H9 (cell line): ENCODE results near the gene RDM1. TPM values are rescaled to one million over a fixed set of nuclear protein-coding genes. Genes with fewer than 3 reads are reported as not detected.

Experiments used
- DNase-seq: peaks from one replicate; pipeline ENCODE4 v3.0.0-alpha.2; 2017
- H2AFZ ChIP-seq: one replicate; pipeline ENCODE4 v1.6.1; 2013; ENCODE audit warnings: mild to moderate bottlenecking, low read length, control low read depth, moderate library complexity
- H2AK5ac ChIP-seq: 2 replicates; pipeline ENCODE4 v1.6.1; 2013; ENCODE audit warnings: low read length, control low read depth, mixed read lengths; ENCODE audit not compliant: insufficient read length
- H2BK120ac ChIP-seq: one replicate; pipeline ENCODE4 v1.6.1; 2013; ENCODE audit warnings: low read depth, mild to moderate bottlenecking, low read length, control low read depth, inconsistent platforms; ENCODE audit not compliant: poor library complexity, severe bottlenecking
- H2BK12ac ChIP-seq: 2 replicates; pipeline ENCODE4 v1.6.1; 2013; ENCODE audit warnings: low read length, control low read depth, mixed read lengths, low read depth; ENCODE audit not compliant: insufficient read length
- H2BK15ac ChIP-seq: 2 replicates; pipeline ENCODE4 v1.6.1; 2013; ENCODE audit warnings: low read depth, low read length, control low read depth
- H2BK20ac ChIP-seq: one replicate; pipeline ENCODE4 v1.6.1; 2013; ENCODE audit warnings: low read depth, mild to moderate bottlenecking, low read length, control low read depth, inconsistent platforms; ENCODE audit not compliant: poor library complexity, severe bottlenecking
- H2BK5ac ChIP-seq: 2 replicates; pipeline ENCODE4 v1.6.1; 2013; ENCODE audit warnings: low read length, control low read depth, mixed read lengths; ENCODE audit not compliant: insufficient read length
- H3K14ac ChIP-seq: 2 replicates; pipeline ENCODE4 v1.6.1; 2013; ENCODE audit warnings: low read length, control low read depth; ENCODE audit not compliant: insufficient read depth
- H3K18ac ChIP-seq: 2 replicates; pipeline ENCODE4 v1.6.1; 2013; ENCODE audit warnings: low read depth, mild to moderate bottlenecking, mixed read lengths, low read length, control low read depth; ENCODE audit not compliant: insufficient read length
- H3K23ac ChIP-seq: 2 replicates; pipeline ENCODE4 v1.6.1; 2013; ENCODE audit warnings: low read length, control low read depth, mixed read lengths, low read depth; ENCODE audit not compliant: insufficient read length
- H3K23me2 ChIP-seq: 2 replicates; pipeline ENCODE4 v1.6.1; 2013; ENCODE audit warnings: low read depth, mild to moderate bottlenecking, mixed read lengths, low read length, control low read depth; ENCODE audit not compliant: insufficient read length, poor library complexity, severe bottlenecking
- H3K27ac ChIP-seq: 2 replicates; pipeline ENCODE4 v1.5.1; 2013; ENCODE audit warnings: low read length, control low read depth, mixed read lengths, low read depth; ENCODE audit not compliant: insufficient read length
- H3K27me3 ChIP-seq: 2 replicates; pipeline ENCODE4 v1.6.1; 2013; ENCODE audit warnings: low read length, control low read depth, inconsistent platforms; ENCODE audit not compliant: insufficient read depth
- H3K4ac ChIP-seq: 2 replicates; pipeline ENCODE4 v1.6.1; 2013; ENCODE audit warnings: low read depth, mild to moderate bottlenecking, control low read depth, inconsistent platforms, low read length, moderate library complexity
- H3K4me1 ChIP-seq: 2 replicates; pipeline ENCODE4 v1.6.1; 2013; ENCODE audit warnings: low read length, control low read depth, inconsistent platforms; ENCODE audit not compliant: insufficient read depth
- H3K4me2 ChIP-seq: 2 replicates; pipeline ENCODE4 v1.6.1; 2013; ENCODE audit warnings: low read length, control low read depth, mixed read lengths; ENCODE audit not compliant: insufficient read length, insufficient read depth
- H3K56ac ChIP-seq: 2 replicates; pipeline ENCODE4 v1.6.1; 2013; ENCODE audit warnings: low read depth, mild to moderate bottlenecking, mixed read lengths, low read length, control low read depth; ENCODE audit not compliant: insufficient read length
- H3K79me1 ChIP-seq: 2 replicates; pipeline ENCODE4 v1.6.1; 2013; ENCODE audit warnings: low read depth, mild to moderate bottlenecking, moderate library complexity, low read length, control low read depth, inconsistent platforms; ENCODE audit not compliant: insufficient read depth, poor library complexity, severe bottlenecking
- H3K79me2 ChIP-seq: 2 replicates; pipeline ENCODE4 v1.6.1; 2013; ENCODE audit warnings: low read length, control low read depth, inconsistent platforms; ENCODE audit not compliant: insufficient read depth
- H3K9ac ChIP-seq: 2 replicates; pipeline ENCODE4 v1.6.1; 2013; ENCODE audit warnings: low read length, control low read depth, mixed read lengths; ENCODE audit not compliant: insufficient read length; ENCODE audit errors: extremely low read depth
- H3K9me3 ChIP-seq: one replicate; pipeline ENCODE4 v1.6.1; 2013; ENCODE audit warnings: low read depth, low read length, inconsistent platforms; ENCODE audit not compliant: control insufficient read depth
- H3T11ph ChIP-seq: one replicate; pipeline ENCODE4 v1.6.1; 2013; ENCODE audit warnings: mild to moderate bottlenecking, low read length, control low read depth, inconsistent platforms
- H4K20me1 ChIP-seq: one replicate; pipeline ENCODE4 v1.6.1; 2013; ENCODE audit not compliant: control insufficient read depth, insufficient read length, insufficient read depth
- H4K5ac ChIP-seq: 2 replicates; pipeline ENCODE4 v1.6.1; 2013; ENCODE audit warnings: low read depth, mild to moderate bottlenecking, mixed read lengths, low read length, control low read depth; ENCODE audit not compliant: insufficient read length
- H4K8ac ChIP-seq: replicated peaks from 2 replicates; pipeline ENCODE4 v1.6.1; 2013; ENCODE audit warnings: low read length, control low read depth, mixed read lengths, low read depth; ENCODE audit not compliant: insufficient read length
- H4K91ac ChIP-seq: 2 replicates; pipeline ENCODE4 v1.6.1; 2013; ENCODE audit warnings: low read depth, mild to moderate bottlenecking, moderate library complexity, mixed read lengths, low read length, control low read depth; ENCODE audit not compliant: insufficient read length
- H3K27ac Mint-ChIP-seq, 3 experiments: 2 replicates in 2 of 3; 3 replicates in 1 of 3; pipeline ENCODE4 v1.8.0; 2020 to 2021; ENCODE audit warnings: mixed read lengths in 3 of 3, mild to moderate bottlenecking in 1 of 3, moderate library complexity in 1 of 3
- H3K27me3 Mint-ChIP-seq: 2 replicates; pipeline ENCODE4 v1.8.0; 2021; ENCODE audit warnings: low read depth, mild to moderate bottlenecking, moderate library complexity, mixed read lengths
- H3K36me3 Mint-ChIP-seq, 3 experiments: 2 replicates in 2 of 3; 3 replicates in 1 of 3; pipeline ENCODE4 v1.8.0; 2020 to 2021; ENCODE audit warnings: low read depth in 3 of 3, mixed read lengths in 3 of 3; ENCODE audit not compliant: insufficient read depth in 1 of 3
- H3K4me1 Mint-ChIP-seq, 2 experiments: 2 replicates each; pipeline ENCODE4 v1.8.0; 2020; ENCODE audit warnings: mixed read lengths in 2 of 2
- H3K4me3 Mint-ChIP-seq, 2 experiments: 2 replicates in 1 of 2; 3 replicates in 1 of 2; pipeline ENCODE4 v1.8.0; 2020 to 2021; ENCODE audit warnings: mild to moderate bottlenecking in 2 of 2, mixed read lengths in 2 of 2, moderate library complexity in 1 of 2
- H3K9me3 Mint-ChIP-seq, 2 experiments: 2 replicates in 1 of 2; 3 replicates in 1 of 2; pipeline ENCODE4 v1.8.0; 2020; ENCODE audit warnings: mild to moderate bottlenecking in 2 of 2, mixed read lengths in 2 of 2, moderate library complexity in 1 of 2
- CTCF ChIP-seq: fragments of 200-600 bp; sonication (generic); conservative IDR thresholded peaks from 3 replicates; pipeline ENCODE4 v1.8.0; 2021; ENCODE audit warnings: antibody characterized with exemption, mild to moderate bottlenecking
- WGBS: extraction: QIAGEN DNeasy Blood & Tissue Kit; methylation state at CpG from one replicate; pipeline ENCODE4 v1.1.7; 2013; ENCODE audit warnings: missing lambda C conversion rate, low lambda C conversion rate, mixed read lengths; ENCODE audit not compliant: insufficient read length; ENCODE audit errors: extremely low coverage; 5-methylcytosine and 5-hydroxymethylcytosine counted together
- total RNA-seq: library from RNA; stranded (reverse); gene quantifications from 2 replicates; pipeline ENCODE4 v1.2.1, GENCODE V29; 2021

Gene RDM1
- total RNA-seq, 1 experiment from 2014 or later: 9.0 TPM

- Mint-ChIP-seq H3K27ac (no peak overlapping the region), H3K36me3 (0 out of 7 replicates have a peak, but pooled peaks cover 0 to 6% (median 0%) of the 10 kb centered on the region in 3 experiments), H3K27me3 (peaks cover 3% of the 10 kb centered on the region), H3K4me3 (no peak overlapping the region), H3K4me1 (peaks cover 18 to 20% of the 10 kb centered on the region in 2 experiments), H3K9me3 (no peaks in the 10 kb centered on the region)
- no peaks in the 10 kb centered on the region for H3K79me1 ChIP-seq
- no peak overlapping the region for H2BK5ac ChIP-seq
- H3K27me3 ChIP-seq: no peaks in the 10 kb centered on the region
- no peak overlapping the region for H3K23ac ChIP-seq
- no peaks in the 10 kb centered on the region for H4K20me1 ChIP-seq
- no peak overlapping the region for H3K56ac ChIP-seq
- H3K14ac ChIP-seq: no peak overlapping the region
- WGBS: no CpG with 5 or more reads among the region's 6 CpGs
- no peak overlapping the region for H2BK20ac ChIP-seq
- no peaks in the 10 kb centered on the region for H3K79me2 ChIP-seq
- peaks cover 3% of the 10 kb centered on the region for H3K23me2 ChIP-seq
- H3K9me3 ChIP-seq: no peaks in the 10 kb centered on the region
- H4K91ac ChIP-seq: no peak overlapping the region
- H2AFZ ChIP-seq: no peak overlapping the region
- no peak overlapping the region for H3K27ac ChIP-seq
- DNase-seq: no peak
- no peak overlapping the region for H3K9ac ChIP-seq
- peaks cover 4% of the 10 kb centered on the region; the same call in 1 of the 2 replicates for H3K4me1 ChIP-seq
- no peak overlapping the region for H3K4me2 ChIP-seq
- no peak for TF ChIP-seq CTCF
- no peak overlapping the region for H2BK15ac ChIP-seq
- H3T11ph ChIP-seq: no peak overlapping the region
- no peak overlapping the region for H2AK5ac ChIP-seq
- H4K5ac ChIP-seq: no peak overlapping the region
- H3K4ac ChIP-seq: no peak overlapping the region
- no peak overlapping the region for H2BK120ac ChIP-seq
- H2BK12ac ChIP-seq: no peak overlapping the region
- H3K18ac ChIP-seq: no peak overlapping the region
- no peak overlapping the region for H4K8ac ChIP-seq
These were observed 1.3 kb upstream of the RDM1 start for GRCh38 chr17:35931794-35932425.
